ENCODE results near the gene KRTAP12-3.
"Not testable (repeated sequence)": the region's sequence is repeated elsewhere in the genome, so short reads cannot be mapped to it uniquely, and the experiment has no call there.

GRCh38 chr21:44661567-44661966 is 3.8 kb downstream of the KRTAP12-3 start:
- TF ChIP-seq CTCF, POLR2A (IDR thresholded peaks at IDR 0.05): not testable (repeated sequence)

Data from heart left ventricle (tissue), 13 donors.